Astrocyte (in vitro differentiated cells and primary cell): Measurements from ENCODE around the gene BORCS6.

Source experiments
- EZH2 ChIP-seq: IDR thresholded peaks from 2 replicates; pipeline ENCODE4 v1.6.1; 2012; ENCODE audit warnings: mild to moderate bottlenecking, low read length, inconsistent platforms; ENCODE audit not compliant: insufficient read depth
- TF ChIP-seq, protein P1 (sequence below): IDR thresholded peaks from 2 replicates; pipeline ENCODE4 v1.5.1; 2011; ENCODE audit warnings: low read depth, mild to moderate bottlenecking, inconsistent platforms, low read length, moderate library complexity; ENCODE audit not compliant: insufficient read depth

DNA sequence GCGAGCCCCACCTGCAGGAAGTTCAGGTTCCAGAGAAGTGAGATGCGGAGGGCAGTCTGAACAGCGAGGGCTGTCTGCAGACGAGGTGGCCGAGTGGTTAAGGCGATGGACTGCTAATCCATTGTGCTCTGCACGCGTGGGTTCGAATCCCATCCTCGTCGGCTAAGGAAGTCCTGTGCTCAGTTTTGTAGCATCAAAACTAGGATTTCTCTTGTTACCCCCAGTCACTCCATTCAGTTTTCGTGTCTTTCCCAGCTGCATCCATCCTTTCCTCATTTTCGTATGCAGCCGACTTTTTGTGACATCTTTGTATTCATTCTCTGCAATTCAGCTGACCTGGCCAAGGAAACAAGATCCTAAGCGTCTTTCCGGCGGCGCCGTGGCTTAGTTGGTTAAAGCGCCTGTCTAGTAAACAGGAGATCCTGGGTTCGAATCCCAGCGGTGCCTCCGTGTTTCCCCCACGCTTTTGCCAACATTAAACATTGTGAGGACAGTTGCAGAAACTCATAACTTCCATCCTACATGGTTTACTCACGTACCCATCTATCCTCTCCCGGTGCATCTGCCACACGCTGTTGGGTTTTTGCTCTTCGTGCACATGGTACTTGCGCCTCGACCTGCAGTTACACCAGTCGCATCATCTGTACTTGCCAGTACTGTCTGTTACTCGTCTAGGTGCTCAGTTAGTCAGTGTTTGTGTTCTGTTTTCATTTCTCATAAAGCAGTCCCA lies 3.0 kb downstream of the BORCS6 start:
- TF ChIP-seq, protein P1, sequence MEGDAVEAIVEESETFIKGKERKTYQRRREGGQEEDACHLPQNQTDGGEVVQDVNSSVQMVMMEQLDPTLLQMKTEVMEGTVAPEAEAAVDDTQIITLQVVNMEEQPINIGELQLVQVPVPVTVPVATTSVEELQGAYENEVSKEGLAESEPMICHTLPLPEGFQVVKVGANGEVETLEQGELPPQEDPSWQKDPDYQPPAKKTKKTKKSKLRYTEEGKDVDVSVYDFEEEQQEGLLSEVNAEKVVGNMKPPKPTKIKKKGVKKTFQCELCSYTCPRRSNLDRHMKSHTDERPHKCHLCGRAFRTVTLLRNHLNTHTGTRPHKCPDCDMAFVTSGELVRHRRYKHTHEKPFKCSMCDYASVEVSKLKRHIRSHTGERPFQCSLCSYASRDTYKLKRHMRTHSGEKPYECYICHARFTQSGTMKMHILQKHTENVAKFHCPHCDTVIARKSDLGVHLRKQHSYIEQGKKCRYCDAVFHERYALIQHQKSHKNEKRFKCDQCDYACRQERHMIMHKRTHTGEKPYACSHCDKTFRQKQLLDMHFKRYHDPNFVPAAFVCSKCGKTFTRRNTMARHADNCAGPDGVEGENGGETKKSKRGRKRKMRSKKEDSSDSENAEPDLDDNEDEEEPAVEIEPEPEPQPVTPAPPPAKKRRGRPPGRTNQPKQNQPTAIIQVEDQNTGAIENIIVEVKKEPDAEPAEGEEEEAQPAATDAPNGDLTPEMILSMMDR: no peak
- no peak for TF ChIP-seq EZH2
